Endometrial microvascular endothelial cells (primary cell): ENCODE measurements around the gene PRKAR2A. TPM values are rescaled to one million over a fixed set of nuclear protein-coding genes. Genes with fewer than 3 reads are reported as not detected.
"Not testable (repeated sequence)": the region's sequence is repeated elsewhere in the genome, so short reads cannot be mapped to it uniquely, and the experiment has no call there.

ENCODE experiments used
- in situ Hi-C: cut with HindIII; loops from 2 replicates; pipeline ENCODE4 v1.10.0; 2017; ENCODE audit warnings: low sequenced_read_pairs, low pct_unique_long_range_greater_than_20kb; ENCODE audit errors: inconsistent ontology term
- total RNA-seq: library from RNA; depleted of rRNA; stranded (reverse); fragments of >200 nt; gene quantifications from one replicate; pipeline ENCODE4 v1.2.3, GENCODE V29; 2015; ENCODE audit errors: inconsistent ontology term

Gene PRKAR2A
- total RNA-seq, 1 donor from 2014 or later = 56.1 TPM

DNA sequence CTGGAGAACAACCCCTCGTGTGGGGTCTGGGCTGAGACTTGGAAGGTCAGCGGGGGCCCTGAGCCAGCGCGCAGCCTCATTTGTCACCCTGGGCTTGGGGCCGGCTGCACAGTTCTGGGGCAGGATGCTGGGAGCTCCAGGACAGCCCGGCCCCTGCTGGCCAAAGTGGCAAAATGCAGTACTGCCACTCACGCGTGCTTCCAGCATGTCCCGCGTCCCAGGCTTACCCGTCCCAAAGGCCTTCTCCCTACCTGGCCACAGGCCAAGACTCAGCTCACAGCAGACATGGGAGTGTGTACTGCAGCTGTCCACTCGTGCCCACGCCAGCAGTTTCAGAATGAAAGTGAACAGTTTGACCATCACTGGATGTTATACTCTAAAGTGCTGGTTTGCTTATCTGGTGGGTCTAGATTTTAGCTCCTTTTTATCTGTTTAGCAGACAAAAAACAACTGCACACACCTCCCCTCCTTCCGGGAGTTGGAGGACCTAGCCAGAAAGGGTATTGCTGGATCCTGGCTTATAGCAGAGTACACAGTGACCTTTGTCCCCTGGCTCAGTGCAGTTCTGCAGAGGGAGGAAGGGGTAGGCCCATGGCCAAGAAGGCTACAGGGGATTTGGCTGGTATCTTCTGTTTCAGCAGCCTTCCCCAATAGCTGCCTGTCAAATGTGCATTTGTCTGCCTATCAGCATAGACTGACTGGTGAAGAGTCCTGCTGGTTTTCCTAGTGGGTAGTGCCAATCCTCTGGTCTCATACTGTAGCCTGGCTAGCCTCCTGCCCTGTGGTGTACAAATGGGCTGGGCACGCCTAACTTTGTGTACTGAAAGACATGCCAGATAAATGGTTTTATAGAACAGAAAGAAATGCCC, 107.5 kb downstream of the PRKAR2A start:
- in situ Hi-C loops = no loop called here

DNA sequence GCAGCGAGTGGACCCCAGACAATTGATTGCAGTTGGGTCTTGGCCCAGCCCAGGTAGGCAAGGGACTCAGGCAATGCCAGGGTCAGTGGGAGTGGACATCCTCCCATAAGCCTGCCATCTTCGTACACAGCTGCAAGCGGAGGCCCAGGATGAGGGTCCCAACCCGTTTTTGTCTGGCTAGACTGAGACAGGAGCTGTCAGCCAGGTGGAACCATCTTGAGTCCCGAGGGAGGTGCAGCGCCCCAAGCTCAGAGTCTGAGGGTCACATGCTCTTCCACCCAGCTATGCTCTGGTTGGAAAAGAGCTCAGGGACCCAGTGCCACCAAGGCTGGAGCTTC, 108.1 kb downstream of the PRKAR2A start:
- in situ Hi-C loops = no loop called here

DNA sequence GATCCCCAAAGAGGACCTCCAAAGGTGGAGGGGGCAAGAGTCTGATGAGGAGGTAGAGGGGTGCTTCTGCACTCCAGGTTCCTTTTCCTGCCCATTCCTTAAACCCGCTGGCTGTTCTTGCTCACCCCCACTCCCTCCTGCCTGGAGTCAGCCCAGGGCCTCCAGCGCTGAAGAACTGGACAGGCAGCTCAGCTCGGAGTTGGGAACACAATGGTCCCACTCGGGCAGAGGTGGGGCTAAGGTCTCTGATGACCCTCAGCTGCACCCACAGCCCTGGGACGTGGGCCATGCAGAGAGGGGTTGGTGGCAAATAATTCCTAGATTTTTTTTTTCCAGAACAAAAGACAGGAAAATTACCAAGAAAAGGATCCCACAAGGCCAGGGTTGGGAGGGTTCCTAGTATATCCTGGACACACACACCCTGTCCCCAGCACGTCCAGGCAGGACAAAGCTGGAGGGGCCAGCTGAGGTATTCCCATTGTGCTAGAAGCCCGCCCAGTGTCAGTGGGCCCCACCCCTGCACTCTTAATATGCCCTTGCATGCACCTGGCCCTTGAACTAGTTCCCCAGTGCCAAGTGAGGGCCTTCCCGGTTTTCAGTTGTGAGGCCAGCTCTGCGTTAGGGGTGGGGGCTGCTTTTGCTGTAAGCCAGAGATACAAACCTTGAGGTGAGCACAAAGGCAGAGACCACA, 108.6 kb downstream of the PRKAR2A start:
- in situ Hi-C loops = no loop called here

DNA sequence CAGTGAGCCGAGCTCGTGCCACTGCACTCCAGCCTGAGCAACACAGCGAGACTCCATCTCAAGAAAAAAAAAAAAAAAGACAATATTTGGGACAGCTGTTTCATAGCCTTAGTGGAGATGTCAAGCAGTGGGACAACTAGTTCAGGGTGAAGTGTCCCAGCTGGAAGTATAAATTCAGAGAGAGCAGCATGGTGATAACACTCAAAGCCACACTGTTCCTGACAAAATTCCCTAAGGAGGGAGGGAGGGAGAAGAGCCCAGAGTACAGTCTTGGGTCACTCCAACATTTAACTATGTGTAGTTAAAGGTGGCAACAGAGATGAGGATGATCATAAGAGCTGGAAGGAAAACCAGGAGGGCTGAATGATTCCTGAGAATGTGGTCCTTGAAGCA, 109.5 kb downstream of the PRKAR2A start:
- in situ Hi-C loops = no loop called here

DNA sequence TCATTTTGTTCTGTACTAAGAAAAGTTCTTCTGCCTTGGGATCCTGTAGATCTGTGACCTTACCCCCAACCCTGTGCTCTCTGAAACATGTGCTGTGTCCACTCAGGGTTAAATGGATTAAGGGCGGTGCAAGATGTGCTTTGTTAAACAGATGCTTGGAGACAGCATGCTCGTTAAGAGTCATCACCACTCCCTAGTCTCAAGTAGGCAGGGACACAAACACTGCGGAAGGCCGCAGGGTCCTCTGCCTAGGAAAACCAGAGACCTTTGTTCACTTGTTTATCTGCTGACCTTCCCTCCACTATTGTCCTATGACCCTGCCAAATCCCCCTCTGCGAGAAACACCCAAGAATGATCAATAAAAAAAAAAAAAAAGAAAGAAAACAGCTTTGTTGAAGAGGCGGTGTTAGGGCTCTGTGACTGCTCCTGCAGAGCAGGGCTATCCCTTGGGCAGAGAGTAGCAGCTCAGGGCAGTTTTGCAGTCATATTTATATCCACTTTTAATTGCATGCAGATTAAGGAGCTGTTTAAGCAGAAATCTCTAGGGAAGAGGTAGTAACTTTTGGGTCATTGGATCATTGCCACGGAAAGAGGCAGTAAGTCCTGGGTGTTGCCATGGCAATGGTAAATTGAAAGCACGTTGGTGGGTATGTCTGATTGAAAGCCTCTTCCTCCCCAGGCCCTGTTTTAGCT, 112.5 kb downstream of the PRKAR2A start:
- in situ Hi-C loops = not testable (repeated sequence)

DNA sequence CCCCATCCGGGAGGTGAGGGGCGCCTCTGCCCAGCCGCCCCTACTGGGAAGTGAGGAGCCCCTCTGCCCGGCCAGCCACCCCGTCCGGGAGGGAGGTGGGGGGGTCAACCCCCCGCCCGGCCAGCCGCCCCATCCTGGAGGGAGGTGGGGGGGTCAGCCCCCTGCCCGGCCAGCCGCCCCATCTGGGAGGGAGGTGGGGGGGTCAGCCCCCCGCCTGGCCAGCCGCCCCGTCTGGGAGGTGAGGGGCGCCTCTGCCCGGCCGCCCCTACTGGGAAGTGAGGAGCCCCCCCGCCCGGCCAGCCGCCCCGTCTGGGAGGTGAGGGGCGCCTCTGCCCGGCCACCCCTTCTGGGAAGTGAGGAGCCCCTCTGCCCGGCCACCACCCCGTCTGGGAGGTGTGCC, 113.1 kb downstream of the PRKAR2A start:
- in situ Hi-C loops = not testable (repeated sequence)

DNA sequence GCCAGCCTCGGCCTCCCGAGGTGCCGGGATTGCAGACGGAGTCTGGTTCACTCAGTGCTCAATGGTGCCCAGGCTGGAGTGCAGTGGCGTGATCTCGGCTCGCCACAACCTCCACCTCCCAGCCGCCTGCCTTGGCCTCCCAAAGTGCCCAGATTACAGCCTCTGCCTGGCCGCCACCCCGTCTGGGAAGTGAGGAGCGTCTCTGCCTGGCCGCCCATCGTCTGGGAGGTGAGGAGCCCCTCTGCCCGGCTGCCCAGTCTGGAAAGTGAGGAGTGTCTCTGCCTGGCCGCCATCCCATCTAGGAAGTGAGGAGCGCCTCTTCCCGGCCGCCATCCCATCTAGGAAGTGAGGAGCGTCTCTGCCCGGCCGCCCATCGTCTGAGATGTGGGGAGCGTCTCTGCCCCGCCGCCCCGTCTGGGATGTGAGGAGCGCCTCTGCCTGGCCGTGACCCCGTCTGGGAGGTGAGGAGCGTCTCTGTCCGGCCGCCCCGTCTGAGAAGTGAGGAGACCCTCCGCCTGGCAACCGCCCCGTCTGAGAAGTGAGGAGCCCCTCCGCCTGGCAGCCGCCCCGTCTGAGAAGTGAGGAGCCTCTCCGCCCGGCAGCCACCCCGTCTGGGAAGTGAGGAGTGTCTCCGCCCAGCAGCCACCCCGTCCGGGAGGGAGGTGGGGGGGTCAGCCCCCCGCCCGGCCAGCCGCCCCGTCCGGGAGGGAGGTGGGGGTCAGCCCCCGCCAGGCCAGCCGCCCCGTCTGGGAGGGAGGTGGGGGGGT, 113.7 kb downstream of the PRKAR2A start:
- in situ Hi-C loops = not testable (repeated sequence)

DNA sequence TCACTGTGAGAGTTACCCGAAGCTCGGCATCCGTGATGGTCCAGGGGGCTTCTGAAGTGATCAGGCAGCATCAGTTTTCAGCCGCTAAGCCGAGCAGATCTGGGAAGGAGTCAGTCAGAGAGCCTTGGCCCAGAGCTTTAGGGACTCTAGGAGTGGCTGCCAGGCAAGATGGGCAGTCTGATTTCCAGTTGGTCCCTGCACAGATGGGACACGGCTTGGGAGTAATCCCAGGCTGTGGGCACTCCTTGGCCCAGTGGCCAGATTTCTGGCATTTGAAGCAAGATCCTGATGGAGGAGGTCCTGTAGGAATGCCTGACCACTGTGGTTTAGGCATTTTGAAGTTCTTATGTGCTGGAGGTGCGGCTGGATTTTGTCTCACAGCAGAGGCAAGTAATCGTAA, 120.2 kb downstream of the PRKAR2A start:
- in situ Hi-C loops = no loop called here

DNA sequence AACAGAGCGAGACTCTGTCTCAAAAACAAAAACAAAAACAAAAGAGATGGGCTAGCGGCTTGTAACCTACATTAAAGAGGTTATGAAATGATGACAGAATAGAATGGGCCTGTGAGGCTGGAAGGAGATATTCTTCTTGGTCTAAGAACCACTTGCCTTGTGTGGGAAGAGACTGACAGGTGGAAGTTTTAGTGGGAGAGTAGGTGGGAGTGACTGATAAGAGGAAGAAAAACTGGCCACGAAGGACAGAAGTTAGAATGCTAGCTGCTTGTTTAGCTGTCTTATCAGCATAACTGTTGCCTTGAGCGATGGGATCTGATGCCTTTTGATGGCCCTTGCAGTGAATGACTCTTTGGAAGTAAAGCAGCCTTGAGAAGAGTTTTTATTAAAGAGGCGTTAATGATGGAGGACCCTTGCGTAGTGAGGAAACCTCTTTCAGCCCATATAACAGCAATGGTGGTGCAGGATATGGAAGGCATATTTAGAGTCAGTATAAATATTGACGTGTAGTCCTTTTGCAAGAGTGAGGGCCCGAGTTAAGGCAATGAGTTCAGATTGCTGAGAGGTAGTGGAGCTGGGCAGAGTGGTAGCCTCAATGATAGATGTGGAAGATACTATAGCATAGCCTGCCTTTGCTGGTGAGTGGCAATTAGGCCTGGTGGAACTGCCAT, 122.4 kb downstream of the PRKAR2A start:
- in situ Hi-C loops = not testable (repeated sequence)

DNA sequence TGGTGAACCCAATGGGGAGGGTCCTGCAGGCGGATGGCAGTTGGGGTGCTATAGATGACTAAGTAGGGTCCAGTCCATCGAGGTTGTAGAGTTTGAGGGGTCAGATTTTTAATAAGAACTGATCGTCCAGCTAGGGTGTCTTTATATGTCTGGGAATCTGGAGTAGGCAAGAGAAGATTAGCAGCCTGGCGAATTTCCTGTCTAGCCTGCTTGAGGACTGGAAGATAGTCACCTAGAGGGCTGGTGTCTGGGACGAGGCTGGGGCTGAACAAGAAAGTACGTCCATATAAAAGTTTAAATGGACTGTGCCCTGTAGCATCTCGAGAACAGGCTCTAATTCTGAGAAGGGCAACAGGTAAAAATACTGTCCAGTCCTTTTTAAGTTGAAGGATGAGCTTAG, 123.9 kb downstream of the PRKAR2A start:
- in situ Hi-C loops = no loop called here

DNA sequence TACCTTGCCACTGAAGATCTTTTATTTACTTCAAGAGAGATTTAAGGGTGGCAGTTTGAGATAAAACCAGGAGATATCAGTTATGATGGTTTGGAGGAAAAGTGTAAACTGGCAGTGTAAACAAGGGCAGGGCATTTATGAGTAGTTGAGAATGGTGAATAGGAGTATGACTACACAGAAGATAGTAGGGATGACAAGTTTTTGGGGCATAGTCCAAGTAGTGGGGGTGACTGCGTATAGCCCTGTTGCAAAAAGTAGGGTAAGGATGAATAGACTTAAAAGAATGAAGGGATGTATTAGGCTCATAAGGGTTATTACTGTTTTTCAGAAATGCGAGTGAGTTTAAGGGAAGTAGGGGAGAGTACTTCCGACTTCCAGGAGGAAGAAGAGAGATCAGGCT, 124.4 kb downstream of the PRKAR2A start:
- in situ Hi-C loops = not testable (repeated sequence)

DNA sequence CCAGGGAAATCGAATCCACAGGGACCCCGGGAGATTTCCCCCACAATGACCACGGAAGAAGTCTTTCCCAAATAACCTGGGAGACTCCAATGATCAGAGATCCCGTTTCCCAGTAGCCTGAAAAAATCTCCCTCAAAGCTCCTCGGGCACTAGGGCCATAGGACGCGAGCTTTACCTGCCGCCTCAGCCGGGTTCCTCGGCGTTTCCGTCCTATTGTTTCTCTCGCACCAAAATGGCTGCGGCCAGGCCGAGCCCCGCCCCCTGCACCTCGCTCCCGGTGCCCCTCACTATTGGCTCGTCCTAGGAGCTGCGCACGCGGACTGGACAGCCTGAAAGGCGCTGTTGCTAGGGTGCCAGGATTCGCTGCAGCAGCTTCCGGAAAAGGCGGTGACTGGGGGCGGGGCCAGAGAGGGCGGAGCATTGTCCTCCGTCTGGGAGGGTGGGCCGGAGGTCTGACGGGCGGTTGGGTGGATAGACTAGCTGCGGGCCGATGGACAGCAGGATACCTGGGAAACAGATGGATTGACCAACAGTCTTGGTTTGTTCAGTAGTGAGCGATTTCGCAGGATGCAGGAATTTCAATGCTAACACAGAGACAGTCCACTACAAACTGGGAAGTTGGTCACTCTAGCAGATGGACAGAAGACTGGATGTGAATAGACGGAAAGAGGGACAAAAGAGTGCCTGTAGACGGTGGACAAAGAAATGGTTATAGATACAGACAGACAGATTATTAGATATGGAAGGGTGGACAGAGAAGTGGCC, 130.5 kb downstream of the PRKAR2A start, which contains the start of gene IP6K2:
IP6K2 (minus strand) TSS at position 240 of the 765 bp plus-strand sequence. CDS start 21,930 bp downstream, outside the sequence.
- in situ Hi-C loops = no loop called here

DNA sequence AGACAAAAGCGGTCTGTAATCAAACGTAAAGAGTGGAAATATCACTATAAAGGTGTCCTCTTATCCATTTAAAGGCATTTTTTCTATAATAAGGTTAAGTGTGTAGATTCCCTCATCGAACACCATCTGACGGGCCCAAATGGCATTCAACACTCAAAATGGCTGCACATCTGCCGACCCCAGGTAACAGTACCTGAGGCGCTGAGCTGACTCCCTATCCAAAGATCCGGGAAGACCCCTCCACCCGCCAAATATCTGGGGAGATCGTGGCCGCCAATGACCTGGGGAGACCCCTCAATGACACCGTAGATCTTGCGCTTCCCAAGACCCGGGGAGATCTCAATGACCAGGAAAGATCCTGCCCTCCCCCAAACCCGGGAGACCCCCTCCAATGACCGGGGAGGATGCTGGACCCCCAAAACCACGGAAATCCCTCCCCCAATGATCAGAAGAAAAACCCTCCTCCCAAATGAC, 131.1 kb downstream of the PRKAR2A start:
- in situ Hi-C loops = no loop called here

DNA sequence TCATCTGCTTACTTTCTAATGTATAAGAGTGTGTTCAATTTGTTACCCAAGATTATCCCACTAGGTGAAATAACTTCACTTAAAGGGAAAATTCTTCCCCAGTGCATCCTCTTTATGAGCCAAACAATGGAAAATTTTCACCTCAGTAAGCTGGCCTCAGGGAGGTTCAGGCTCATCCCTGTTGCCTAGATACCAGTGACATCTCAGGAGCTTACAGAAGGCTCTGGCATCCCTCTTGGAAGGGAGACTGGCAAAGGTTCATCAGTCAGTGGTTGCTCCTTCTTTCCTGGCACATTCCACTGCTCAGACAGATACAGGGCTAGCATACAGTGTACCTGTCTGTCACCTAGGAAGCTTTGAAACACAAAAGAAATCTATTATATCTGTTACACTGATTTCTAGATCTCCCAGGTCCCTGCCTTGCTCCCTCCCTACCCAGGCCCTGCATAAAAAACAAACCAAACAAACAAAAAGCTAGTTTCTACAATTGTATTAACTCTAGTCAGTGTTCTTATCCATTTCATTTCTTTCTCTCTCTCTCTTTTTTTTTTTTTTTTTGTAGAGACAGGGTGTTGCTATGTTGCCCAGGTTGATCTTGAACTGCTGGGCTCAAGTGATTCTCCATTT, 132.4 kb downstream of the PRKAR2A start:
- in situ Hi-C loops = no loop called here

DNA sequence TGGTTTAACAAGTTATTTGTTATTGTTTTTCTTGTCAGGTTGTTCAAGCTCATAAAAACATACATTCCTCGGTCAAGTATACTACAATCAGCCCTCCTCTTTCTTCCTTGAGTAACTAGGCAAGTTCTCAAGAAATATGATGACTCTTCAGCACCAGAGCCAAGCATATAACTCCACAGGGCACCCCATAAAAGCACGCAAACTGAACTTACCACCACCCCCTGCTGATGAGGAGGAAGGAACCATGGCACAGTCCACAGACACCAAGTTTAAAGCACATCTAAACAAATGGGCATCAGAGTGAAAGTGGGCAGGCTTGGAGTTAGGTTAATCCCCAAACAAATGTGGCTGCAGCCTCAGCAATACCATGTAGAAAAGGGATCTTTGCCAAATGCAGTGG, 135.9 kb downstream of the PRKAR2A start:
- in situ Hi-C loops = no loop called here

DNA sequence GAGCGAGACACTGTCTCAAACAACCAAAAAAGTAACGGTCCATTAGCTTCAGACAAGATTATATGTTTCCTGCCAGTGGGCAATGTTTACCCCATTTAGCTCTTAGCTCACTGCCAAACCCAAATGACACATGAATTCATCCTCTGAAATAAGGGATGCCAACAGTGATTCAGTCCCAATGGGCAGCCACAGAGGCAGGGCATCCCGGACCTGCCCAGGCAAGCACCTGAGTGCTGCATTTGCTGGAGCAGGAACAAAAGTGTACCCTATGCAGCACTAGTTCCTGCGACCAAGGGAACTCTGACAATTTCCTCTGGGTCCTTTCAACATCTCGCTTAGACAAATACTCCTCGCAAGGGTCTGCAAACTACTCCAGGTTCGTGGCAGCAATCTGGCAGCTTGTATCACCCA, 138.6 kb downstream of the PRKAR2A start:
- in situ Hi-C loops = no loop called here

DNA sequence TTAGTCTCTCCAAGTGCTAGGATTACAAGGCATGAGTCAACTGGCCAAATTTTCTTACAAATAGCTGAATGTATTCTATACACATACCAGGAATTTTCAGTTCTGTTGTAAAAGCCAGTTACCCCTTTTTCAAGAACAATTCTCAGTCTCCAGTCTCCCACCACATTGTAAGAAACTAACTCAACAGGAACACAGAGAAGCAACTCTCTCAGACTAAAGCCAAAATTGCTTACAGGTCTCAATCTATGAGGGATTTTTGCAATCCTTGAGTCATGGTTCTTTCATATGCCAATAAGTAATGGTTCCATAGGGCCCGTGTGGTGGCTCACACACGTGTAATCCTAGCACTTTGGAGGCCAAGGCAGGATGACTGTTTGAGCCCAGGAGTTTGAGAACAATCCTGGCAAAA, 139.2 kb downstream of the PRKAR2A start:
- in situ Hi-C loops = no loop called here
